PFSK-1 (cell line): ENCODE results near the gene RTEL1.

Experiments
- REST ChIP-seq, 2 experiments: IDR thresholded peaks; 2 replicates each; pipeline versions ENCODE4 v1.6.1 to v1.8.0; 2011 to 2012; ENCODE audit warnings: low read depth in 2 of 2, low read length in 2 of 2, control low read depth in 1 of 2, inconsistent platforms in 1 of 2, mild to moderate bottlenecking in 1 of 2, moderate library complexity in 1 of 2; ENCODE audit not compliant: insufficient read depth in 1 of 2
- SIN3A ChIP-seq: IDR thresholded peaks from 2 replicates; pipeline ENCODE4 v1.6.1; 2012; ENCODE audit warnings: mild to moderate bottlenecking, low read length, moderate library complexity, borderline replicate concordance; ENCODE audit not compliant: insufficient read depth
- TAF1 ChIP-seq: IDR thresholded peaks from 2 replicates; pipeline ENCODE4 v1.6.1; 2012; ENCODE audit warnings: low read length, control low read depth, borderline replicate concordance; ENCODE audit not compliant: insufficient read depth

DNA sequence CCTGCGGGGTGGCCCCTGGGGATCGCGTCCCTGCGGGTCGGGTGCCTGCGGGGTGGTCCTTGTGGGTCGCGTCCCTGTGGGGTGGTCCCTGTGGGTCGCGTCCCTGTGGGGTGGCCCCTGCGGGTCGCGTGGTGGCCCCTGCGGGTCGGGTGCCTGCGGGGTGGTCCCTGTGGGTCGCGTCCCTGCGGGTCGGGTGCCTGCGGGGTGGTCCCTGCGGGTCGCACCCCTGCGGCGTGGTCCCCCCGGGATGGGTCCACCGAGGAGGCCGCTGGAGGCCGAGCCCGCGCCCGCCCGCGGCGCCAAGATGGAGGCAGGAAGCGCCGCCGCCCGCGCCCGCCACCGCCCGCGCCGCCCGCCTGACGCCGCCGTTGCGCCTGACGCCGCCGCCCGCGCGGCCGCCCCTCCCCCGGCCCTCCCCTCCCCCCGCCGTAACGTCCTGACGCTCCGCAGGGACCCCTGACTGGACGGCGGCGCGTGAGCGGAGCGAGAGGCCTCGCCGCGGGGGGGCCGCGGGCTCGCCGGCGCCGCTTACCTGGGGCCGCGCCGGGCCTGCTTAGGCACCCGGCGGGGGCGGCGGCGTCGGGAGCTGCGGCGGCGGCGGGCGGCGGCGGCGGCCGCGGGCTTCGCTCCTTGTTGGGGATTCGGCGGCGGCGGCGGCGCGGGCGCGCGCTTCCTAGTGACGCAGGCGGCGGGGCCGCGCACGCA is 31.5 kb upstream of the RTEL1 start, which contains the start of gene GMEB2:
- TF ChIP-seq REST (IDR thresholded peaks at IDR 0.05; ENCODE audit: insufficient read depth in 1 of 2, low read depth in 2 of 2, low read length in 2 of 2) (no peak), TAF1 (no peak), SIN3A (no peak)
